Colonic mucosa (tissue), 4 donors: ENCODE results near the gene ICA1. TPM values are rescaled to one million over a fixed set of nuclear protein-coding genes. Genes with fewer than 3 reads are reported as not detected.
"Not testable (repeated sequence)": the region's sequence is repeated elsewhere in the genome, so short reads cannot be mapped to it uniquely, and the experiment has no call there.

ENCODE experiments used
- DNase-seq: peaks from one replicate; pipeline ENCODE4 v3.0.0-alpha.2; 2020
- H3K27ac ChIP-seq: fragments of 200-600 bp; one replicate; pipeline ENCODE4 v1.8.0; 2021
- H3K27me3 ChIP-seq: fragments of 200-600 bp; one replicate; pipeline ENCODE4 v1.8.0; 2021
- H3K36me3 ChIP-seq: fragments of 200-600 bp; one replicate; pipeline ENCODE4 v1.8.0; 2021
- H3K4me1 ChIP-seq: fragments of 200-600 bp; one replicate; pipeline ENCODE4 v1.8.0; 2021; ENCODE audit warnings: mild to moderate bottlenecking
- H3K4me3 ChIP-seq: fragments of 200-600 bp; one replicate; pipeline ENCODE4 v1.8.0; 2021
- H3K9ac ChIP-seq, 2 donors: one replicate each; pipeline ENCODE4 v1.7.0; 2013; ENCODE audit warnings: control low read depth in 2 of 2, low read depth in 2 of 2, low read length in 2 of 2
- H3K9me3 ChIP-seq: fragments of 200-600 bp; one replicate; pipeline ENCODE4 v1.8.0; 2021
- CTCF ChIP-seq: fragments of 200-600 bp; IDR thresholded peaks from one replicate; pipeline ENCODE4 v1.8.0; 2022; ENCODE audit warnings: antibody characterized with exemption, mild to moderate bottlenecking
- intact Hi-C: fragments of 100-400 bp; cut with DNase I; formaldehyde crosslinking; loops from one replicate; pipeline ENCODE4 v1.14.1; 2022
- total RNA-seq, 2 donors: library from RNA; stranded (reverse); fragmentation: NEBNext Ultra II Directional in 1 of 2; extraction: Animal tissue kit (Norgen Biotek cat#: 25700) in 1 of 2; gene quantifications; one replicate each; pipeline ENCODE4 v1.2.1, GENCODE V29; 2021
- donor health status: healthy.
- donor health status: DM: no; HTN: no; CAD: no.
- donor health status: DM: no; HTN: no; CAD: no.

Gene ICA1
- total RNA-seq, 2 donors from 2014 or later, result 46.1 to 47.5 TPM

GRCh38 chr7:8063706-8064297 lies 198.2 kb downstream of the ICA1 start:
- no peak for TF ChIP-seq CTCF
- no peak overlapping the region for H3K4me3 ChIP-seq
- H3K27ac ChIP-seq, result no peak overlapping the region
- intact Hi-C loops, result no loop called here
- no peaks in the 10 kb centered on the region for H3K36me3 ChIP-seq
- no peak overlapping the region for H3K9ac ChIP-seq
- no peaks in the 10 kb centered on the region for H3K9me3 ChIP-seq
- no peaks in the 10 kb centered on the region for H3K27me3 ChIP-seq
- no peak for DNase-seq
- H3K4me1 ChIP-seq, result no peaks in the 10 kb centered on the region

GRCh38 chr7:8063300-8063699 lies 198.7 kb downstream of the ICA1 start:
- H3K9me3 ChIP-seq, H3K36me3 ChIP-seq, H3K4me3 ChIP-seq, DNase-seq, H3K27ac ChIP-seq, H3K9ac ChIP-seq, intact Hi-C loops, H3K4me1 ChIP-seq, H3K27me3 ChIP-seq: not testable (repeated sequence)

Other genes with a start within 250 kb of the ICA1 start
- gene NXPH1, start 171.4 kb upstream of the ICA1 start, total RNA-seq, result under 1 TPM in 1 of 2 donors, not detected in 1; 0.30 TPM